HL-60 (cell line): ENCODE measurements around the gene PTPRN2.

Experiments
- DNase-seq, 2 experiments: peaks; one replicate each; pipeline ENCODE4 v3.0.0-alpha.2; 2010 to 2020; ENCODE audit warnings: low read depth in 1 of 2, low spot score in 1 of 2
- H3K27ac ChIP-seq: fragments of 250-450 bp; sonication (Bioruptor Pico); replicated peaks from 2 replicates; pipeline ENCODE4 v1.5.1; 2020; ENCODE audit warnings: mild to moderate bottlenecking, moderate library complexity
- H3K27me3 ChIP-seq: fragments of 250-450 bp; sonication (Bioruptor Pico); 2 replicates; pipeline ENCODE4 v1.5.1; 2021; ENCODE audit warnings: mild to moderate bottlenecking, moderate library complexity; ENCODE audit not compliant: insufficient read depth, poor library complexity, severe bottlenecking
- H3K4me3 ChIP-seq: replicated peaks from 2 replicates; pipeline ENCODE4 v1.5.1; 2011; ENCODE audit warnings: mild to moderate bottlenecking, control low read depth, low read length; ENCODE audit not compliant: insufficient read depth
- CTCF ChIP-seq: IDR thresholded peaks from one replicate; pipeline ENCODE4 v1.5.1; 2011; ENCODE audit warnings: low read length, control low read depth, inconsistent platforms; ENCODE audit not compliant: insufficient read depth
- GABPA ChIP-seq: IDR thresholded peaks from 2 replicates; pipeline ENCODE4 v1.6.1; 2012; ENCODE audit warnings: low read depth
- POLR2AphosphoS5 ChIP-seq: IDR thresholded peaks from 2 replicates; pipeline ENCODE4 v1.6.1; 2012; ENCODE audit warnings: low read depth
- REST ChIP-seq: IDR thresholded peaks from 2 replicates; pipeline ENCODE4 v1.6.1; 2012; ENCODE audit warnings: low read depth; ENCODE audit not compliant: insufficient replicate concordance
- SPI1 ChIP-seq: IDR thresholded peaks from 2 replicates; pipeline ENCODE4 v1.6.1; 2012; ENCODE audit warnings: low read depth, mild to moderate bottlenecking, borderline replicate concordance

PTPRN2 gene

GRCh38 chr7:158357898-158358821 lies 229.5 kb downstream of the PTPRN2 start:
- H3K27ac ChIP-seq = no peak overlapping the region
- H3K4me3 ChIP-seq = no peak overlapping the region
- no peaks in the 10 kb centered on the region for H3K27me3 ChIP-seq
- DNase-seq = no peak
- TF ChIP-seq REST (no peak), CTCF (no peak), GABPA (no peak), SPI1 (no peak), POLR2AphosphoS5 (no peak)

GRCh38 chr7:158357106-158357897 lies 230.3 kb downstream of the PTPRN2 start:
- no peak for TF ChIP-seq REST
- Histone ChIP-seq H3K27me3 (no peaks in the 10 kb centered on the region), H3K4me3 (no peak overlapping the region), H3K27ac (no peak overlapping the region)
- no peak for DNase-seq

GRCh38 chr7:158356454-158356853 lies 231.2 kb downstream of the PTPRN2 start:
- Histone ChIP-seq H3K27me3 (no peaks in the 10 kb centered on the region), H3K4me3 (no peak overlapping the region), H3K27ac (no peak overlapping the region)
- TF ChIP-seq POLR2AphosphoS5 (no peak), SPI1 (no peak), CTCF (no peak), GABPA (no peak), REST (no peak)
- DNase-seq = no peak
